HG03342 (cell line): ENCODE measurements around the gene PNPLA7.
A peak's percentile ranks its signal among the peaks of the same experiment; 100 is the strongest.
"Not testable (repeated sequence)": the region's sequence is repeated elsewhere in the genome, so short reads cannot be mapped to it uniquely, and the experiment has no call there.

ENCODE experiments used
- ATAC-seq: cut with Tn5 transposase; IDR thresholded peaks from one replicate; pipeline ENCODE4 v1.9.1; 2021; ENCODE audit warnings: mild to moderate bottlenecking, moderate library complexity; ENCODE audit not compliant: unreplicated experiment

Gene PNPLA7

DNA sequence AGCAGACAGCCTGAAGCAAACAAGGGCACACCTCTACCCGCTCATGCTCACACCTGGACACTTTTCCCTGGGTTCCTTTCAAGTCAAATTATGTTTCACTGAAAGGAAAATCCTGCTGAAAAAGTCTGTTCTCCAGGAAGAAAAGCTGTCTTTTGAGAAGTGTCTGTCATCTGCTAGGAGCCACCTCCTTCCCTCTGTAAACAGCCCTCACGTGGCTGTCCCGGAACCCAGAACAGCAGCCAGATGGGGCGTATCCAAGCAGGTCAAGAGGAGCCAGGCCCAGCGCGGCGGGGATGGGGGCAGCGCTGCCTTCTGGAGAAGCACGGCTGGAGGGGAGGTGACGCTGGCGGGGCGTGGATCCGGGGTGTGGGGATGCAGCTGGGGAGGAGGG is at the start of gene PNPLA7:
TSS of gene PNPLA7 (minus strand) at position 172 of the 391 bp plus-strand sequence. CDS start 205 bp downstream, outside the sequence.
- no peak for ATAC-seq

DNA sequence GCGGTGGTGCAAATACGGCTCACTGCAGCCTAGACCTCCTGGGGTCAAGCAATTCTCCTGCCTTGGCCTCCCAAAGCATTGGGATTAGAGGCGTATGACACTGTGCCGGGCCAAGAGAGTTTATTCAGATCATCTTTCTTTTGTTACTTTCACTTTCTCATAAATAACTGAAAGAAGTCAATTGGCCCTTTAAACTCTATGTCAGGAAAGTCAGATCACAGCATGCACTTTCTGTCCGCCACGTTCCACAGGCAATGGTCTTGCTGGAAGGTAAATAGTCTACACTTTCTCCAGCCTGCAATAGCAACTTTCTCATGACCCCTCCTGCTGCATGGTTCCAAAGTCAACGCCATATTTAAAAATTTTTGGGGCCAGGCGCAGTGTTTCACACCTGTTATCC is 48.7 kb upstream of the PNPLA7 start:
- no peak for ATAC-seq

DNA sequence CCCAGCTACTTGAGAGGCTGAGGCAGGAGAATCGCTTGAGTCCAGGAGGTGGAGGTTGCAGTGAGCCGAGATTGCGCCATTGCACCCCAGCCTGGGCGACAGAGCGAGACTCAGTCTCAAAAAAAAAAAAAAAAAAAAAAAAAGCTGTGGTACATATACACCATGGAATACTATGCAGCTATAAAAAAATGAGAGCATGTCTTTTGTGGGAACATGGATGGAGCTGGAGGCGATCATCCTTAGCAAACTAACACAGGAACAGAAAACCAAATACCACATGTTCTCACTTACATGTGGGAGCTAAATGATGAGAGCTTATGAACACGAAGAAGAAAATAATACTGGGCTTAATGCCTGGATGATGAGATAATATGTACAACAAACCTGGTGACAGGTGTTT is 46.4 kb upstream of the PNPLA7 start:
- not testable (repeated sequence) for ATAC-seq

DNA sequence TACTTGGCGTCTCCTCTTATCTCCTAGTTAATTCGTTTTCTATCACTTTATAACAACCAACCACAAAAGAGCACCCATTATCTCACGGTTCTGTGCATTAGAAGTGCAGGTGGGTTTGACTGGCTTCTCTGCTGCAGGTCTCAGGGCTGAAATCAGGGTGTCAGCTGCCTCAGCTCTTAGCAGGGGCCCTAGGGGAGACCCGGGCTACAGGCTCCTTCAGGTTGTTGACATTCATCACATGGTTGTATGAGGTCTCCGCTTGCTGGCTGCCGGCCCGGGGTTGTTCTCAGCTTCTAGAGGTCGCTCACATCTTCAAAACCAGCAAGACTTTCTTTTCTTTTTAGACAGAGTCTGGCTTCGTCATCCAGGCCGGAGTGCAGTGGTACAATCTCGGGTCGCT is 43.0 kb upstream of the PNPLA7 start:
- ATAC-seq, result no peak

DNA sequence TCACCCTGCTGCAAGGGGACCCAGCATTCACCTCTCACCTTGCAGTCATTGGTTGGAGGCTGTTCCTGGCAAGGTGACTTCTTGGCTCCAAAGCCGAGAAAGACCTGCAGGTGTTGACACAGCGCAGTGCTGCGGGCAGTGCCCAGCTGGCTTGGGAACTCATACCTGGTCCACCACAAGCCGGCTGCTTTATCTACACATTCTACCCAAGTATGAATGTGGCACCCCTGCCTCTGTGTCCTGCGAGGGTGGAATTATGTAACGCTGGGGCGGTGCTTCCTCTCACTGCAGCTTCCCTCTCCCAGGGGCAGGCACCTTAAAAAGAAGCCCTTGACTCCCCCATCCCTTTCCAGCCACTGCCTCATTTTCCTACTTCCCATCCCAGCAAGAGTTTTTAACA is 42.6 kb upstream of the PNPLA7 start:
- no peak for ATAC-seq

DNA sequence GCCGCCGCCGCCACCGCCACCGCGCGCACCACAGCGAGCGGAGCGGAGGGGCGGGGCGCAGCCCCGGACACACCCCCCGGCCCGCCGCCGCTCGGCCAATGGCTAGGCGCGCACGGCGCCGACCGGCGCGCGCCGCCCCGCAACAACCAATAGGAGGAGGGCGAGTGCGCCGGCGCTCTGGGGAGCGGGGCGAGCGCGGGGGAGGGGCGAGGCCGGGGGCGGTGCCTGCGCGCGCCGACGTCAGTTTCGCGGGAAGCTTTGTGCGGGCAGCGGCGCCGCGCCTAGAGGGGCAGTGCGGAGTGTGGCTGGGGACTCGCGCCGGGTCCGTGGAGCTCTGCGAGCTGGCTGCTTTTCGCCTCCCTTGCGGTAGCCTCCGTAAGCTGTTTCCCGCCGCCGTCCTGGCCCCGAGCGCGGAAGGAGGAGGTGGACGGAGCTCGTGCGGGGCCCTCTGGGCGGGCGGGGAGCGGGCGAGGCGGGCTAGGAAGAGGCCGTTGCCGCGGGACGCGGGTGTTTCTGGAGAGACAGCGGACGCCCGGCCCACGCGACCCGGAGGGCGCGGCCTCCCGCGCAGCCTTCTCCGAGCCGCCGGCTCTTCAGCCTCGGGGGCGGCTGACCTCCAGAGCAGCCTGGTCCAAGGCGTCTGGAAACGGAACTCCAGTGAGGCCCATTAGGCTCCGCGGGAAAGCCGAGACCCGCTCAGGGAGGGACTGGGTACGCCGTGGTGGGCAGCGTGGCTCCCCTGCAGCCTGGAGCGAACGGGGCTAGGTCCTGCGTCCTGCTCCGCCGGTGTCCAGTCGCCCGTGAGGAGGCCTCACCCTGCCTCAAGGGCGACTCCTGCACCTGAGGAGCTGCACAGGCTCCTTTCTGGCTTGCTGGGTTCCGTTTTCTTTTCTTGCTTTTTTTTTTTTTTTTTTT is 40.5 kb upstream of the PNPLA7 start, which contains the start of gene ZMYND19:
TSS of gene ZMYND19 (minus strand) at position 44 of the 915 bp plus-strand sequence. CDS start 249 bp downstream, outside the sequence.
- peak; percentile 89 for ATAC-seq

DNA sequence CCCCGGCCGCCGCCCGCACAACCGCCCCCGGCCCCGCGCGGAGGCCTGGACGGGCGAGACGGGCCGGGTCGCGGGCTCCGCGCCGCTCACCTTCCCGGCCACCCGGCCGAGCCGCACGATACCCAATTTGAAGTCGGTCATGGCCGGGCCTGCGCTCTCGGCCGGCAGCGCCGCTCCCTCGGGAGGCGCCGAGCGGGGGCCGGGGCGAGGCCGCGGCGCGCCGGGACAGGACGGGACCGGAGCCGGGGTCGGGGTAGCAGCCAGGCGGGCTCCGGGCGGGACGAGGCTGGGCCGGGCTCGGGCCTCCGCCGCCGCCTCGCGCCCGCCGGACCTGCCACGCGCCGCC is 39.9 kb upstream of the PNPLA7 start:
- peak; percentile 32 for ATAC-seq

DNA sequence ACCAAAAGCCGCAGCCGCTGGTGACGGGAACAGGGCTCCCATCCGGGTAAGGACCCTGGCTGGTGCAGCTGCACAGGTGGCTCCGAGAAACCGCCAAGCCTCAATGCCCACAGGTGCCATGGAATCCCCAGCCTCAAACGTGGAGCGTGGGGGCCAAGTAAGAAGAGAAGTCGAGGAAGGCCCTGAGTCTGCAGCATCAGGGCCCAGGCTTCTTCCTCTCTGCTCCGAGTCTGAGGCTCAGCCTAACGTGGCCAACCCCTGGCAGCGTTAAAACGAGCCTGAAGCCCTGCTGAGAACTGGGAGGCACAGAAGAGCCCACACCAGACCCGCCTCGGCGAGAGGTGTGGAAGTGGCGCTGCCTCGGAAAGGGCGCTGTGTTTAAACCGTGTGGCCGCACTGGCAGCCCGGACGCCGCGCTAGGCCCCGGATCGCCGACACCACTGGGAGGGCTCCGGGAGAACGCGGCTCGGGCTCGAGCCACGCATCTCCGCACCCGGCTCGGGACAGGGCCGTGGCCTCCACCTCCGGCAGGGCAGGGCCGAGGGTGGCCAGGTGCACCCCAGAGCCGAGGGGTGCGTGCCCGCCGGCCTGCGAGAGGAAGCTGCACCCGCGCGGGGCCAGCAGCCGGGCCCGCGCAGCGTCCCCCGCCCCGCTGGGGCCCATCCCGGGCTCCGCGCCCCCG is 39.4 kb upstream of the PNPLA7 start:
- ATAC-seq, result peak; percentile 12

DNA sequence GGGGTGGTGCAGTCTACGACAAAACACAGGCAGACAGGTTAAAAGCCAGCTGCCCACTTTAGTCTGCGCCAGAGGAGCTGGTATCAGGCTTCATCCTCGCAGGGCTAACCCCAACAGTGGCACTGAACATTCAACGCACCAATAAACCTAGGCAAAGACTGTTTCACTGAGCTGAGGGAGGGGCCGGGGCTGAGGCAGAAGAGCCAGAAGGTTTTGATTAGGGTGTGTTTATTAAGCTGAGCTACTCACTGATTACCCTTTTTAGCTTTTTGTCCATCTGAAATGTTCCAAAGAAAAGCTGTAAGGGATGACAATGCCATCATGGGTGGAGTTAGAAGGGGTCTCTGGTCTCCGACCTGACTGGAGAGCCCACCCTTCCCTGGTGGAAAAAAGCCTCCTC is 38.7 kb upstream of the PNPLA7 start:
- no peak for ATAC-seq

DNA sequence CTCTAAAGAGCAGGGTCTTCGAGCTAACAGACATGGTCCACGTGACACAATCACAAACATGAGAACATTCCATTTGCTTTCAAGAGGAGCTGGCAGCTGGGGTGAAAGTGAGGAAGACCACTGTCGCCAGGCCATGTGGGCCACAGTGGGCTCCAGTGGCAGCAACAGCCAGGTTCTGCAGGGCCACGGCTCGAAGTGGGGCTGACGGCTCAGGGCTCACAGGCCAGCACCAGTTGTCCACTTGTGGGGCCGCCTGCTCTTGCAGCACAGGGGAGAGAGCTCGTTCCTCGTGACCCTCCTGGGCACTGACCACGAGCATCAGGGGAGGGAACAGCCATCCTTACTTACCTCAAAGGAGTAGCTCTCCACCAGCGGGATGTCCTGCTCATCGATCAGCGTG is 38.1 kb upstream of the PNPLA7 start:
- ATAC-seq, result no peak

DNA sequence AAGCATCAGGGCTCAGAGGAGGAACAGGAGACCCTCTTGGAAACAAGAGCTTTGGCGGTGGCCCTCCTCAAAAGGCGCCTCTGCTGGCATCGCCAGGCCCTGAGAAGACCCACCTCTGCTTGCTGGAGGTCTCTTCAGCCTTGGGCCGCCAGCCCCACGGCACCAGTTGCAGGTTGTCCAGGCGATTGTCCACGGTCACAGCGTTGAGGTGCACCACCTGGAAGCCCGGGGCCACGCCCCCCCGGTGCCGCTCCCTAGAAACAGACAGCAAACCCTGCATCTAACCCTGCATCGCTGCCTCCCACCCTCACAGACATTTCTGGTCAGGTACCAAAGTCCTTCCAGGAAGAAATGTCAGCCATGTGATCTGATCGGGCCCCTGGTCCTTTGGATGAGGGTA is 36.7 kb upstream of the PNPLA7 start:
- ATAC-seq, result no peak

DNA sequence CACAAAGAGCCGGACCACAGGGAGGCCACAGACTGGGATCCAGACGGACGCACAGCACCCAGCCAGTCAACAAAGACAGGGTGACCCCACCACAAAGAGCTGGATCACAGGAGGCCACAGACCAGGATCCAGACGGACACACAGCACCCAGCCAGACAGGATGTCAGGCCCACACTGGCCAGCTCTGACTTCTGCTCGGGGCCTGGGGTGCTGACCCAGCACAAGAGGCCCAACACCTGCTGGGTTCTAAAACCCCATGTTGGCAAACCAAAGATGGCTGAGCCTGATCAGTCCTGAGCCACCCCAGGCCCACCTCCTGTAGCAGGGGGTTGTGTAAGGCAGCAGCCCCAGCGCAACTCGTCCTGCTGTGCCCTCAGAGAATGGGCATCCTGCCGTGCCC is 33.8 kb upstream of the PNPLA7 start:
- ATAC-seq, result no peak

DNA sequence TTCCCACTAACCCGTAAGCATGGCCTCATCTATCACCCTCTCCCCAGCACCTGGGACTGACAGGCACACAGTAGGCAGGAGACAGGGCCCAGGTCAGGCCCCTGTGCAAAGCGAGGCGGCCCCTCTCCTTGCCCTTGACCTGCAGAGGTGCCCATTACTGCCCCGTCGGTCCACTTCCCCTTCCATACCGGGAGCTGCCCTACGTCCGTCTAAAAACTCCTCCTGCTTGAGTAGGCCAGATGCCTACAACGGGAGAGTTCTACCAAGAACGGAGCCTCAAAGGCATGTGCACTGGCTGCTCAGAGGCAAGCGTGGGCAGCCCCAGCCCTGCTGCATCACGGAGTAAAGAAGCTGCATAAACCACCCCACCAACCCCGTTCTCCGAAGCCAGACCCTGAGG is 33.1 kb upstream of the PNPLA7 start:
- no peak for ATAC-seq

DNA sequence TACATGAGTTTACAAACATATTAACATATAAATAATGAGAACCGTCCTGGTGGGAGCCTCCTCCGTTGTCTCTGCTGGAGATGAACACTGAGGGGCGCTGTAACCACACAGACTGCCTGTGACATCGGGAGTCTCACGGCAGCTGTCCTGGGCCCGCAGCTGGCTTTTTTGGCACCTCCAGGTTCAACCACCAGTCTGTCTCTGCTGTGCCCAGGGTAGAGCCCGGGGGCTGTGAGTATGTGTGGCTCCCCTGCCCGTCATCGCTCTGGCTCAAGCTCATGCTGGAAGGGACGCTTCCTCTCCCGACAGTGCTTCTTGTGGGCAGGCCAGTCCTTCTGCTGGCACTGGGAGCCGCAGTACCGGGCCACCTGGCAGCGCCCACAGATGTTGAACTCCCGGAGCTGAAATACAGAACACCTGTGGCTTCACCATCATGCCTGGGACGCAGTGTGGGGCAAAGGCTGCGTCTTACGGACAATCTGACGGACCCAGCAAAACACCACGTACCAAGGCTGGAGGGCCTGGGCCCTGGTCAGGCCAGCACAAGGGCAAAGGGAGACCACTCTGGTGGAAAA is 32.2 kb upstream of the PNPLA7 start:
- ATAC-seq, result no peak

DNA sequence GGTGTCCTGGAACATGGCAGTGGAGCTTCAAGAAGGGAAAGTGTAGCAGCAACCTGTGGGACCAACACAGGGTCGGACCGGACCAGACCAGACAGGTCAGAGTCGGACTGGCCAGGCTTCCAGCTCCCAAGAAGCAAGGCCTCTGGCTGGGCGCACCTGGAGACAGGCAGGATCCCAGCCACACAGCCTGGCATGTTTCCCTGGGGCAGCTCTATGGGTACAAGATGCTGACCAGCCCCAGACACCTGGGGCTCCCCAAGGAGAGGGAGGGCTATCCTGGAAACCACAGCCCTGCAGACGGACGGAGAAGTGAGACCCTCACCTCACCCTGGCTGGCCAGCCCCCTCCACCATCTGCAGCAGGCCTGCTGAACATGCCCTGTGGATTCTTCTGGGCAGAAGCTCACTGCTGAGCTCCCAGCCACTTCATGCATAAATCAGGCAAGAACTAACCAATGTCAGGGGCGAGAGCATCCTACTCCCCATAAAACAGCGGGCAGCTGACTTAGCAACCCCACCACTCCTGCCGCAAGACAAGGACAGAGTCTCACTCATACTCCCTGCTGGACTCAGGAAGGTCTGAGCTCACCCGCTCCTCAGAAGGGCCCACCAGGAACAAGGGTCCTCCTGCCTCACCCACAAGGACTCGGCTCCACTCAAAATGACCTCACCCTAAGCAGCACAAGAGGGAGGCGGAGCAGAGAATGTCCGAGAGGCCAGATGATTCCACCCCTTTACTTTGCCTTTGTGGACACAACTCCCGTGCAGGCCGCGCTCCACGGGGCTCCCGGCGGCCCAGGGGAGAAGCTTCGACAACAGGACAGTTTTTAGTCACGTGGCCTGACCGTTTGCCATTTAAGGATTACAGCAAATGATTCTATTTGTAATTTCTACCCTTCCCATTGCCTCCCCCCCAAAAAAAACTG is 31.4 kb upstream of the PNPLA7 start:
- no peak for ATAC-seq

DNA sequence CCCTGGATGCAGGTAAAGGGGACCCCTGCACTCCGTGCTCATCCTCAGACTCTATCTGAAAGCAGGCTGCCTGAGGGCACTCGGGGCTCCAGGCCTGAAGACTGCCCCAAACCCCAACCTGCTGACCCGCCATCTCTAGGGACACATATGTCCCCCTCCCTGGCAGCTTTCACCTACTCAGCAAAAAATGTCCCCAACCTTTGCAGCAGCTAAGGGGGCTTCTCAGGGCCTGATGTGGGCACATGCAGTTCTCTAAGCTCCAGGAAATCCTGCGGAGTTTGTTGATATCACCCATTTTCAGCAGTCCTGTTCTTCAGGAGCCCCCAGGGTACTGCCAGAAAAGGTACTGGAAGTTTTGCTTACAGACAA is 30.7 kb upstream of the PNPLA7 start:
- no peak for ATAC-seq

DNA sequence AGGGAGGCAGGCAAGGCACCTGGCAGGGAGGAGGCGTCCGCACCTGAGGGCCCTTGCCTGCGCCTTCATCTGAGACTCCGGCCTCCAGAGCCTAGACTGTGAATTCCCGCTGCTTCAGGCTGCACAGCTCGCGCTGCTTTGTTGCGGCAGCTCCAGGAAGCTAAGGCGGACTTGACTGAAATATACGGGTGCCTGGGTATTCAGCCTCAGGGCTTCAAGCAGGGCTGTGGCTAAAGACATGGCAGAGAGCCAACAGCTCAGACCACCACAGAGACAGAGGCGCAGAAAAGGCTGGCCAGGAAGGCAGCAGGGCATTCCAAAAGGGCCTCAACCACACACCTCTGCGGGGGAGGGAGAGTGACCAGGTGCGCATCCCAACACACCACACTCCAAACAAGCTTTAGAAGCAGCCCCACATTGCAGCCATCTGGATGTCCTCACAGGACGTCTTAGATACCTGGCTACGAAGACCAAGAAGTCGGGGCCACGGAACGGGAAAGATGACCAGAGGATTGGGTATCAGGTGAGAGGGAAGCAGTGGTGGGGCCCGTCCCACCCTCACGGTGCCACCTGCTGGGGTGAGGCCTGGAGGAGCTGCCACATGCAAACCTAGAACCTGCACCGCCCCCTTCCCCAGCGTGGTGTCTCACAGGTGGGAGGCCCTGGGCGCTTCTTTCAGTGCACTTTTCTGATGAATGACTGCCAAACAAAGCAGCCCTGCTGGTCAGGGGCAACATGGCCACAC is 30.2 kb upstream of the PNPLA7 start:
- no peak for ATAC-seq

DNA sequence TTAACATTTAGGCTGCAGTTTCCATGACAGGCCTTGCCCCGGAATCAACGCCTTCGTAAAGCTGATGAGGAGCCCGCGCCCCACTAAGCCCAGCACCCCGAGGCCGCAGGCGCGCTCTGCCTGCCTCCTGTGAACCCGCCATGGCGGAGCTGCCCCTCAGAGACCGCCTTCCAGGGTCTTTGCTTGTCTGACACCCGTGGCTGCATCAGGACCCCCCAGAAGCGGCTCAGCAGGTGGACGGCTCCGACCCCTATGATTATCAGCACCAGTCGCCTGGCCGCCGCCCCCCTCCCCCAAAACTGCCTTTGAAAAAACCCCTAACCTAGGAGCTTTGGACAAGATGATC is 29.0 kb upstream of the PNPLA7 start:
- ATAC-seq, result no peak

DNA sequence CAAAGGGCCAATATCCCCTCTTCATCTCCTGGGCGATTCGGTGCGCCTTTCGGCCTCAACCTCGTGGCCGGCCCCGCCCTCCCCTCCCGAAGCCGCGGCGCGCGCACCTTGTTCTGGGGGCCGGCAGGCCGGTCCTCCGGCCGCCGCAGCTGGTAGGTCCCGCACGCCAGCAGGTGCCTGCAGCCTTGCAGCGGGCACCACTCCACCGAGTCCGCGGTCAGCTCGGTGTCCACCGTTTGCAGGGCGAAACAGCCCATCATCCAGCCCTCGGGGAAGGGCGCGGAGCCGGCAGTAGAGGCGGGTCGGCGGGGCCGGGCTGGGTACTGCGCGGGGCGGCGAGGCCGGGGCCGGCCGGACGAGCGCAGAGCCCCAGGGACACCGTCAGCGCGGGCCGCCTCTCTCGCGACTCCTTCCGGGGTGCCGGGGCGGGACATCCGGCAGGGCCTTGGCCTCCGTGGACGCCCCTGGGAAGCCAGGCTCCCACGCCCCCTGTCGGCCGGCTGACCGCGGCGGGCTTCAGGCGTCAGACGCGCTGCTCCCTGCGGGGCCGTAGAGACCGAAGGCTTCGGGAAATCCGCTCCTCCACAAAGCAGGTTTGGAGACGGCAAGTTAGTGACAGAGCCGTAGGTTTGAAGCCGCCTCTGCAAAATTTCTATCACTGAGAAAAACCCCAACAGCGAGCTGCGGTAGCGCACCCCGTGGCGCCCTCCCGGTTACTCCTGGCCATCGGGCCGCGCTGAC is 28.5 kb upstream of the PNPLA7 start, which contains the start of gene DPH7:
TSS of gene DPH7 (minus strand) at position 408 of the 741 bp plus-strand sequence. CDS start at position 260, 148 bp downstream.
- ATAC-seq, result peak; percentile 83
